ENCODE measurements around the gene GSTO1. TPM values are rescaled to one million over a fixed set of nuclear protein-coding genes. Genes with fewer than 3 reads are reported as not detected.

The GSTO1 gene
- total and polyA plus RNA-seq, 2 of the 13 experiments (the other 11 are each of a cell fraction or from before 2014, with no cell fraction given): 228 to 300 TPM

DNA sequence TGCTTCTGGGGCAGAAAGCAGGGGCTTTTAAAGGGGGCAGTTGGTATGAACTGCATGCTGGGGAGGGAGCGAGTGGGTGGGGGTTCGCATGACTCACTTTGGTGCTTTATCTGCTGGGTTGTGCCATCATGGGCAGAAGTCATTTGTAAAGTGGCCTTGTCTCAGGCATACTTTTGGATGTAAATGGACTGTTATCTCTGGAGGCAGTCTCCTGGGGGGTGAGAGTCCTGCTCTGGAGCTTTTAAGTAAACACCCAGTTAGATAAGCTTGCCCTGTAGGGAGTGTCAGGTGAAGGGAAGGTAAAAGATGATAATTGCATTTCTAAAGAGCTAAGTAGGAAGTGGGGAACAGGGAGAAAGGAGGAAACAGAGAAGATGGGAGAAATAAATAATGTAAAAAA lies 1.6 kb upstream of the GSTO1 start (continued):
- peak; percentile 94 for TF ChIP-seq ZEB1 (IDR thresholded peaks at IDR 0.05; ENCODE audit: insufficient replicate concordance, low read depth)
- TF ChIP-seq ISX (CRISPR knock-in tag; conservative IDR thresholded peaks at IDR 0.05): no peak
- peak; percentile 85 for TF ChIP-seq CREM (IDR thresholded peaks at IDR 0.05)
- TF ChIP-seq CREM (CRISPR knock-in tag; IDR thresholded peaks at IDR 0.05): no peak
- peak; percentile 83 for TF ChIP-seq SKI (IDR thresholded peaks at IDR 0.05; ENCODE audit: partially characterized antibody)
- peak; percentile 89 for TF ChIP-seq SOX5 (CRISPR knock-in tag; IDR thresholded peaks at IDR 0.05; ENCODE audit: borderline replicate concordance)
- no peak for TF ChIP-seq PCBP2 (optimal IDR thresholded peaks at IDR 0.05; ENCODE audit: low read depth, low read length, poor library complexity, severe bottlenecking)
- 0 out of 2 replicates have a peak, but pooled peaks have one; percentile 29 for TF ChIP-seq HNF1A (IDR thresholded peaks at IDR 0.05; ENCODE audit: low read depth)
- TF ChIP-seq HNF1A (CRISPR knock-in tag; IDR thresholded peaks at IDR 0.05; ENCODE audit: borderline replicate concordance): peak; percentile 73; the same call in 1 of the 2 replicates
- TF ChIP-seq, protein P1, sequence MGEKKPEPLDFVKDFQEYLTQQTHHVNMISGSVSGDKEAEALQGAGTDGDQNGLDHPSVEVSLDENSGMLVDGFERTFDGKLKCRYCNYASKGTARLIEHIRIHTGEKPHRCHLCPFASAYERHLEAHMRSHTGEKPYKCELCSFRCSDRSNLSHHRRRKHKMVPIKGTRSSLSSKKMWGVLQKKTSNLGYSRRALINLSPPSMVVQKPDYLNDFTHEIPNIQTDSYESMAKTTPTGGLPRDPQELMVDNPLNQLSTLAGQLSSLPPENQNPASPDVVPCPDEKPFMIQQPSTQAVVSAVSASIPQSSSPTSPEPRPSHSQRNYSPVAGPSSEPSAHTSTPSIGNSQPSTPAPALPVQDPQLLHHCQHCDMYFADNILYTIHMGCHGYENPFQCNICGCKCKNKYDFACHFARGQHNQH (CRISPR knock-in tag; IDR thresholded peaks at IDR 0.05): peak; percentile 75
- TF ChIP-seq RCOR2 (CRISPR knock-in tag; IDR thresholded peaks at IDR 0.05): peak; percentile 73; the same call in 1 of the 2 replicates
- peak; percentile 65; the same call in 1 of the 2 replicates for TF ChIP-seq MIER2 (CRISPR knock-in tag; IDR thresholded peaks at IDR 0.05)
- TF ChIP-seq ZNF121 (CRISPR knock-in tag; IDR thresholded peaks at IDR 0.05): 0 out of 2 replicates have a peak, but pooled peaks have one; percentile 13
- peak; percentile 75; the same call in 1 of the 2 replicates for TF ChIP-seq HMG20A (CRISPR knock-in tag; IDR thresholded peaks at IDR 0.05; ENCODE audit: borderline replicate concordance)
- TF ChIP-seq POGZ (CRISPR knock-in tag; IDR thresholded peaks at IDR 0.05): peak; percentile 43; the same call in 1 of the 2 replicates
- TF ChIP-seq FOXK2 (IDR thresholded peaks at IDR 0.05): 0 out of 2 replicates have a peak, but pooled peaks have one; percentile 59
- TF ChIP-seq KDM4B (CRISPR knock-in tag; IDR thresholded peaks at IDR 0.05): no peak
- TF ChIP-seq ZNF234 (CRISPR knock-in tag; conservative IDR thresholded peaks at IDR 0.05): no peak
- peak; percentile 73 for TF ChIP-seq ZNF614 (CRISPR knock-in tag; IDR thresholded peaks at IDR 0.05; ENCODE audit: borderline replicate concordance)
- TF ChIP-seq, protein P2, sequence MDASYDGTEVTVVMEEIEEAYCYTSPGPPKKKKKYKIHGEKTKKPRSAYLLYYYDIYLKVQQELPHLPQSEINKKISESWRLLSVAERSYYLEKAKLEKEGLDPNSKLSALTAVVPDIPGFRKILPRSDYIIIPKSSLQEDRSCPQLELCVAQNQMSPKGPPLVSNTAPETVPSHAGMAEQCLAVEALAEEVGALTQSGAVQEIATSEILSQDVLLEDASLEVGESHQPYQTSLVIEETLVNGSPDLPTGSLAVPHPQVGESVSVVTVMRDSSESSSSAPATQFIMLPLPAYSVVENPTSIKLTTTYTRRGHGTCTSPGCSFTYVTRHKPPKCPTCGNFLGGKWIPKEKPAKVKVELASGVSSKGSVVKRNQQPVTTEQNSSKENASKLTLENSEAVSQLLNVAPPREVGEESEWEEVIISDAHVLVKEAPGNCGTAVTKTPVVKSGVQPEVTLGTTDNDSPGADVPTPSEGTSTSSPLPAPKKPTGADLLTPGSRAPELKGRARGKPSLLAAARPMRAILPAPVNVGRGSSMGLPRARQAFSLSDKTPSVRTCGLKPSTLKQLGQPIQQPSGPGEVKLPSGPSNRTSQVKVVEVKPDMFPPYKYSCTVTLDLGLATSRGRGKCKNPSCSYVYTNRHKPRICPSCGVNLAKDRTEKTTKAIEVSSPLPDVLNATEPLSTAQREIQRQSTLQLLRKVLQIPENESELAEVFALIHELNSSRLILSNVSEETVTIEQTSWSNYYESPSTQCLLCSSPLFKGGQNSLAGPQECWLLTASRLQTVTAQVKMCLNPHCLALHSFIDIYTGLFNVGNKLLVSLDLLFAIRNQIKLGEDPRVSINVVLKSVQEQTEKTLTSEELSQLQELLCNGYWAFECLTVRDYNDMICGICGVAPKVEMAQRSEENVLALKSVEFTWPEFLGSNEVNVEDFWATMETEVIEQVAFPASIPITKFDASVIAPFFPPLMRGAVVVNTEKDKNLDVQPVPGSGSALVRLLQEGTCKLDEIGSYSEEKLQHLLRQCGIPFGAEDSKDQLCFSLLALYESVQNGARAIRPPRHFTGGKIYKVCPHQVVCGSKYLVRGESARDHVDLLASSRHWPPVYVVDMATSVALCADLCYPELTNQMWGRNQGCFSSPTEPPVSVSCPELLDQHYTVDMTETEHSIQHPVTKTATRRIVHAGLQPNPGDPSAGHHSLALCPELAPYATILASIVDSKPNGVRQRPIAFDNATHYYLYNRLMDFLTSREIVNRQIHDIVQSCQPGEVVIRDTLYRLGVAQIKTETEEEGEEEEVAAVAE (CRISPR knock-in tag; IDR thresholded peaks at IDR 0.05; ENCODE audit: borderline replicate concordance): peak; percentile 51; the same call in 1 of the 2 replicates
- TF ChIP-seq KLF12 (CRISPR knock-in tag; IDR thresholded peaks at IDR 0.05; ENCODE audit: borderline replicate concordance): 0 out of 2 replicates have a peak, but pooled peaks have one; percentile 46
- no peak for TF ChIP-seq RAD21 (CRISPR knock-in tag; IDR thresholded peaks at IDR 0.05)
- 0 out of 2 replicates have a peak, but pooled peaks have one; percentile 23 for TF ChIP-seq BRCA1 (CRISPR knock-in tag; IDR thresholded peaks at IDR 0.05)

Measured in HepG2 (cell line).